ENCODE measurements around the gene GOPC.

GRCh38 chr6:117624869-117625481 lies 22.7 kb upstream of the GOPC start:
- TF ChIP-seq EZH2 (IDR thresholded peaks at IDR 0.05; ENCODE audit: low read depth, unreplicated experiment) (no peak), CTCF (conservative IDR thresholded peaks at IDR 0.05; ENCODE audit: low read depth in 2 of 2) (no peak), EZH2phosphoT487 (IDR thresholded peaks at IDR 0.05; ENCODE audit: unreplicated experiment) (no peak), REST (IDR thresholded peaks at IDR 0.05; ENCODE audit: unreplicated experiment) (no peak), POLR2AphosphoS5 (IDR thresholded peaks at IDR 0.05; ENCODE audit: low read depth) (no peak), NANOG (IDR thresholded peaks at IDR 0.05; ENCODE audit: borderline replicate concordance) (no peak), CREB1 (CRISPR knock-in tag; IDR thresholded peaks at IDR 0.05; ENCODE audit: low read depth) (no peak), STAT1 (IDR thresholded peaks at IDR 0.05; ENCODE audit: unreplicated experiment) (no peak)
- TF ChIP-seq, protein P1, sequence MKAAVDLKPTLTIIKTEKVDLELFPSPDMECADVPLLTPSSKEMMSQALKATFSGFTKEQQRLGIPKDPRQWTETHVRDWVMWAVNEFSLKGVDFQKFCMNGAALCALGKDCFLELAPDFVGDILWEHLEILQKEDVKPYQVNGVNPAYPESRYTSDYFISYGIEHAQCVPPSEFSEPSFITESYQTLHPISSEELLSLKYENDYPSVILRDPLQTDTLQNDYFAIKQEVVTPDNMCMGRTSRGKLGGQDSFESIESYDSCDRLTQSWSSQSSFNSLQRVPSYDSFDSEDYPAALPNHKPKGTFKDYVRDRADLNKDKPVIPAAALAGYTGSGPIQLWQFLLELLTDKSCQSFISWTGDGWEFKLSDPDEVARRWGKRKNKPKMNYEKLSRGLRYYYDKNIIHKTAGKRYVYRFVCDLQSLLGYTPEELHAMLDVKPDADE (IDR thresholded peaks at IDR 0.05), result no peak
